Endothelial cell of umbilical vein (primary cell): Measurements from ENCODE around the gene C17orf58. TPM values are rescaled to one million over a fixed set of nuclear protein-coding genes. Genes with fewer than 3 reads are reported as not detected.
"Not testable (repeated sequence)": the region's sequence is repeated elsewhere in the genome, so short reads cannot be mapped to it uniquely, and the experiment has no call there.

Experiments used
- BruUV-seq: library from RNA; stranded (reverse); fragments of 400-500 nt; replicated peaks from 2 replicates; lab custom pipeline; 2021; lab: Mats Ljungman, UMichigan
- CTCF ChIA-PET: fragments of 300-600, 350-600 bp; sonication (Branson Sonifier 250); formaldehyde crosslinking; loops from one replicate; lab custom pipeline; 2021; ENCODE audit warnings: antibody characterized with exemption, inconsistent platforms; lab: Charles Lee
- POLR2A ChIA-PET: fragments of 300-600, 350-600 bp; sonication (Branson Sonifier 250); formaldehyde crosslinking; loops from one replicate; lab custom pipeline; 2021; ENCODE audit warnings: antibody characterized with exemption, inconsistent platforms; lab: Charles Lee
- DNase-seq: peaks from one replicate; pipeline ENCODE4 v3.0.0-alpha.2; 2011; ENCODE audit warnings: low read depth, low spot score
- FAIRE-seq: peaks from 2 replicates; lab custom pipeline; 2011; peaks lifted over from hg19 to GRCh38; lab: Jason Lieb, UNC
- H2AFZ ChIP-seq: 2 replicates; pipeline ENCODE4 v1.6.0; 2012; ENCODE audit warnings: low read depth, low read length, control low read depth, inconsistent platforms
- H3K27ac ChIP-seq: 2 replicates; pipeline ENCODE4 v1.5.1; 2011; ENCODE audit warnings: low read depth, mild to moderate bottlenecking, control low read depth, low read length, moderate library complexity; ENCODE audit not compliant: insufficient read depth
- H3K27me3 ChIP-seq, 2 experiments: 2 replicates each; pipeline versions ENCODE4 v1.6.0 to v1.6.1; 2011; ENCODE audit warnings: low read length in 2 of 2, mixed read lengths in 1 of 2; ENCODE audit not compliant: control insufficient read depth in 2 of 2, insufficient read depth in 2 of 2
- H3K36me3 ChIP-seq, 2 experiments: 2 replicates in 1 of 2; 3 replicates in 1 of 2; pipeline ENCODE4 v1.5.1; 2011; ENCODE audit warnings: low read length in 2 of 2, mild to moderate bottlenecking in 1 of 2, moderate library complexity in 1 of 2; ENCODE audit not compliant: control insufficient read depth in 2 of 2, insufficient read depth in 2 of 2; ENCODE audit errors: extremely low read depth in 1 of 2
- H3K4me1 ChIP-seq: 3 replicates; pipeline ENCODE4 v1.5.1; 2011; ENCODE audit warnings: mild to moderate bottlenecking, low read length; ENCODE audit not compliant: control insufficient read depth, insufficient read depth; ENCODE audit errors: extremely low read depth
- H3K4me2 ChIP-seq: 2 replicates; pipeline ENCODE4 v1.6.1; 2011; ENCODE audit warnings: low read length, control low read depth, mixed read lengths; ENCODE audit not compliant: insufficient read depth
- H3K4me3 ChIP-seq, 3 experiments: fragments of 200-600 bp in 1 of 3; sonication (generic), shearing (Covaris generic) in 1 of 3; replicated peaks in 1 of 3; 2 replicates each; pipeline ENCODE4 v1.5.1; 2011 to 2016; ENCODE audit warnings: control low read depth in 3 of 3, low read length in 3 of 3, mild to moderate bottlenecking in 2 of 3, inconsistent platforms in 1 of 3, low read depth in 1 of 3, moderate library complexity in 1 of 3; ENCODE audit not compliant: insufficient read depth in 1 of 3
- H3K79me2 ChIP-seq: 2 replicates; pipeline ENCODE4 v1.6.0; 2012; ENCODE audit warnings: low read length, inconsistent platforms; ENCODE audit not compliant: control insufficient read depth, insufficient read depth
- H3K9ac ChIP-seq: replicated peaks from 2 replicates; pipeline ENCODE3; 2011; ENCODE audit warnings: low read length, control low read depth; ENCODE audit not compliant: insufficient read depth; ENCODE audit errors: extremely low read depth
- H3K9me1 ChIP-seq: replicated peaks from 3 replicates; pipeline ENCODE4 v1.6.0; 2011; ENCODE audit warnings: mild to moderate bottlenecking, low read length; ENCODE audit not compliant: control insufficient read depth, insufficient read depth; ENCODE audit errors: extremely low read depth
- H3K9me3 ChIP-seq: replicated peaks from 2 replicates; pipeline ENCODE4 v1.5.1; 2012; ENCODE audit warnings: low read length, inconsistent platforms; ENCODE audit not compliant: control insufficient read depth, insufficient read depth
- H4K20me1 ChIP-seq: replicated peaks from 2 replicates; pipeline ENCODE3; 2011; ENCODE audit warnings: mild to moderate bottlenecking, low read length; ENCODE audit not compliant: control insufficient read depth, insufficient read depth; ENCODE audit errors: extremely low read depth
- EZH2 ChIP-seq: IDR thresholded peaks from 2 replicates; pipeline ENCODE4 v1.6.1; 2012; ENCODE audit warnings: borderline replicate concordance, low read depth, mild to moderate bottlenecking, moderate library complexity, low read length, inconsistent platforms; ENCODE audit not compliant: severe bottlenecking
- FOS ChIP-seq: IDR thresholded peaks from 2 replicates; pipeline ENCODE4 v1.6.1; 2011; ENCODE audit warnings: mild to moderate bottlenecking, low read length, moderate library complexity, borderline replicate concordance; ENCODE audit not compliant: insufficient read depth
- GATA2 ChIP-seq: IDR thresholded peaks from 2 replicates; pipeline ENCODE4 v1.7.0; 2011; ENCODE audit warnings: low read depth, mild to moderate bottlenecking, moderate library complexity, mixed read lengths, low read length; ENCODE audit not compliant: insufficient read length, insufficient read depth
- JUN ChIP-seq: IDR thresholded peaks from 2 replicates; pipeline ENCODE4 v1.6.1; 2011; ENCODE audit warnings: borderline replicate concordance, low read depth; ENCODE audit not compliant: insufficient read length, insufficient read depth
- MYC ChIP-seq: IDR thresholded peaks from one replicate; pipeline ENCODE4 v1.6.1; 2011; ENCODE audit warnings: mild to moderate bottlenecking, low read depth, low read length
- POLR2A ChIP-seq: IDR thresholded peaks from 2 replicates; pipeline ENCODE4 v1.6.1; 2012; ENCODE audit warnings: low read depth, mild to moderate bottlenecking, control low read depth, low read length
- POLR2AphosphoS5 ChIP-seq: IDR thresholded peaks from 2 replicates; pipeline ENCODE4 v1.6.1; 2012; ENCODE audit warnings: low read depth, mild to moderate bottlenecking, control low read depth, low read length, moderate library complexity; ENCODE audit not compliant: insufficient read depth
- dilution Hi-C: fragments of 300-500 bp; cut with MboI; formaldehyde crosslinking; loops from one replicate; pipeline ENCODE4 v1.15.0; 2019; ENCODE audit warnings: low sequenced_read_pairs; ENCODE audit not compliant: extremely low pct_ligation_motif_present
- intact Hi-C: fragments of 100-400 bp; cut with micrococcal nuclease; formaldehyde crosslinking; loops from one replicate; pipeline ENCODE4 v1.10.0; 2022
- polyA plus RNA-seq, 4 experiments: library from polyadenylated mRNA; depleted of rRNA in 3 of 4; stranded (reverse) in 3 of 4; unstranded in 1 of 4; fragments of >200 nt; gene quantifications; 2 replicates each; pipeline versions ENCODE4 v1.2.1 to v1.2.3, GENCODE V29; 2011 to 2012; ENCODE audit warnings: missing spikeins in 1 of 4
- total RNA-seq: library from RNA; stranded (reverse); gene quantifications from 2 replicates; pipeline ENCODE4 v1.2.3, GENCODE V29; 2021
- TF ChIP-seq, protein P1 (sequence below): IDR thresholded peaks from 2 replicates; pipeline ENCODE4 v1.6.1; 2011; ENCODE audit not compliant: insufficient read depth, insufficient read length

The C17orf58 gene
- total and polyA plus RNA-seq, 2 donors (not counting 3 experiments of a cell fraction or from before 2014, with no cell fraction given), result 24.5 to 35.5 TPM

DNA sequence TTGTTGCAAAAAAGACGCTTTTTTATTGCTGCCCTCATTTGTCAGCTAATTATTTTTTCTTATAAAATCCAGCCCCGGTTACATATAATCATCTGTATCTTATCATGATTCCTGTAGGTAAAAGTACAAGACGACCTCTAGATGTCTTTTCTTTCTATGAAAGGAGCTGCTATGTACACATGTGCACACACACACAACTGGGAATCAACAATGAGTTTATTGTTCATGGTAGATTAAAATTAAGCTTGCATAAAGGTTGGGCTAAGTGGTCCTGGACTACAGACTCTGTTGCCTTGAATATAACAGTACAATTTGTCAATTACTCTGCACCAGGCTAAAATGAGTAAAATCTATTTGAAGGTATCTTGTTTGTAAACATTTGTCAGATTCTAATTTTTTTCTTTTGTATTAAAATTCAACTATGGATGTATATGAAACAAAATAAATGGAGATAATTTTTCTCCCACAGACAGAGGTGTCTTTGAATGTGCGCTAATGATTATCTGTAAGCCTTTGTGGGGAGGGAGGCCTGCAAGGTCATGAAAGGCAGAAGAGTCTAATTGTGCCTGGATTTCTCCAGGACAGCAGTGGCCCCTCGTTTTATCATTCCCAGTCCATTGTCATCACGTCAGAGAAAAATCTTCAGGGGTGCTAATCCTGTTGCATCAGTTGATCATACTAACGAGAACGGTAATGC lies 13.4 kb downstream of the C17orf58 start:
- no peak for DNase-seq
- POLR2A ChIA-PET, result no interaction called here
- no peak overlapping the region for H3K4me2 ChIP-seq
- TF ChIP-seq POLR2AphosphoS5, result no peak
- FAIRE-seq, result no peak
- no TSS peak for BruUV-seq
- H3K79me2 ChIP-seq, result no peaks in the 10 kb centered on the region
- H3K9me3 ChIP-seq, result no peaks in the 10 kb centered on the region
- H3K36me3 ChIP-seq, result no peaks in the 10 kb centered on the region
- H3K9ac ChIP-seq, result no peak overlapping the region
- CTCF ChIA-PET, result interaction anchor here (1.3 kb wide), 1 partner anchor 34 kb away, joined by 3 read pairs; no protein-coding TSS in a partner anchor
- no peaks in the 10 kb centered on the region for H3K27me3 ChIP-seq
- H4K20me1 ChIP-seq, result no peaks in the 10 kb centered on the region
- intact Hi-C loops (no loop called here), dilution Hi-C loops (no loop called here)
- no peak overlapping the region for H3K27ac ChIP-seq
- no peaks in the 10 kb centered on the region for H3K9me1 ChIP-seq
- no peak overlapping the region for H2AFZ ChIP-seq
- peaks cover 3% of the 10 kb centered on the region for H3K4me1 ChIP-seq
- H3K4me3 ChIP-seq, result no peak overlapping the region

GRCh38 chr17:67982034-67982640 lies 14.1 kb downstream of the C17orf58 start:
- dilution Hi-C loops, result no loop called here
- Histone ChIP-seq H3K27me3 (no peaks in the 10 kb centered on the region), H3K4me2 (no peak overlapping the region), H3K9me1 (no peaks in the 10 kb centered on the region), H3K79me2 (no peaks in the 10 kb centered on the region), H3K9ac (no peak overlapping the region), H4K20me1 (no peaks in the 10 kb centered on the region), H3K9me3 (no peaks in the 10 kb centered on the region), H2AFZ (no peak overlapping the region), H3K36me3 (no peaks in the 10 kb centered on the region), H3K4me3 (no peak overlapping the region), H3K27ac (no peak overlapping the region), H3K4me1 (peaks cover 3% of the 10 kb centered on the region)
- BruUV-seq, result no TSS peak
- ChIA-PET CTCF (interaction anchor here (1.3 kb wide), 1 partner anchor 34 kb away, joined by 3 read pairs; no protein-coding TSS in a partner anchor), POLR2A (no interaction called here)
- intact Hi-C loops, result no loop called here
- FAIRE-seq (no peak), DNase-seq (no peak)
- TF ChIP-seq, protein P1, sequence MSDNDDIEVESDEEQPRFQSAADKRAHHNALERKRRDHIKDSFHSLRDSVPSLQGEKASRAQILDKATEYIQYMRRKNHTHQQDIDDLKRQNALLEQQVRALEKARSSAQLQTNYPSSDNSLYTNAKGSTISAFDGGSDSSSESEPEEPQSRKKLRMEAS, result no peak
- TF ChIP-seq FOS, result no peak
- TF ChIP-seq POLR2AphosphoS5, result no peak
- TF ChIP-seq POLR2A, result no peak
- no peak for TF ChIP-seq MYC
- no peak for TF ChIP-seq GATA2
- no peak for TF ChIP-seq JUN
- TF ChIP-seq EZH2, result no peak

DNA sequence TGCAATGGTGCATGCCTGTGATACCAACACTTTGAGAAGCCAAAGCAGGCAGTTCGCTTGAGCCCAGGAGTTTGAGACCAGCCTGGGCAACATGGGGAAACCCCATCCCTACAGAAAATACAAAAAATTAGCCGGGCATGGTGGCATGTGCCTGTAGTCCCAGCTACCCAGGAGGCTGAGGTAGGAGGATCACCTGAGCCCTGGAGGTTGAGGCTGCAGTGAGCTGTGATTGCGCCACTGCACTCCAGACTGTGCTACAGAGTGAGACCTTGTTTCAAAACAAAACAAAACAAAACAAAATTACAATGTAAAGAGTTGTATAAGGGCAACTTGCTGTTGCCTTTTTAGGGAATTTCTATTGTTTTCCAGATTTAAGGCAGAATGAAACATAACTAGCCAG lies 15.4 kb downstream of the C17orf58 start:
- H3K36me3 ChIP-seq, H3K9me1 ChIP-seq, H3K27ac ChIP-seq, H2AFZ ChIP-seq, CTCF ChIA-PET, H3K9me3 ChIP-seq, FAIRE-seq, dilution Hi-C loops, DNase-seq, H3K4me1 ChIP-seq, H3K4me3 ChIP-seq, H3K4me2 ChIP-seq, BruUV-seq, H3K27me3 ChIP-seq, H3K79me2 ChIP-seq, intact Hi-C loops, H4K20me1 ChIP-seq, H3K9ac ChIP-seq, POLR2A ChIA-PET: not testable (repeated sequence)
